K562 (cell line): ENCODE data around the gene STX18. TPM values are rescaled to one million over a fixed set of nuclear protein-coding genes. Genes with fewer than 3 reads are reported as not detected.

Experiments used
- ATAC-seq: fragments of 200-7000 bp; cut with Tn5 transposase; 3 replicates; pipeline ENCODE4 v1.9.1; 2020; ENCODE audit warnings: moderate library complexity
- BruUV-seq: library from RNA; stranded (reverse); fragments of 400-500 nt; replicated peaks from 2 replicates; lab custom pipeline; 2021; lab: Mats Ljungman, UMichigan
- CTCF ChIA-PET: fragments of 300-600 bp; formaldehyde crosslinking; extraction: SDS; loops from one replicate; lab custom pipeline; 2021; ENCODE audit warnings: low intra/inter-chr PET ratio; lab: Yijun Ruan, JAX
- POLR2A ChIA-PET: fragments of 300-600, 350-650 bp; sonication (Branson Sonifier 250); formaldehyde crosslinking; extraction: SDS; loops from one replicate; lab custom pipeline; 2021; ENCODE audit warnings: antibody characterized with exemption, inconsistent platforms; lab: Yijun Ruan, JAX
- DNase-seq, 4 experiments: peaks; one replicate each; pipeline versions ENCODE4 v3.0.0 to v3.0.0-alpha.2; 2011 to 2018; ENCODE audit warnings: low spot score in 3 of 4, mixed read lengths in 3 of 4; ENCODE audit errors: extremely low read depth in 1 of 4
- FAIRE-seq: peaks from 2 replicates; lab custom pipeline; 2011; peaks lifted over from hg19 to GRCh38; lab: Jason Lieb, UNC
- H2AFZ ChIP-seq: 2 replicates; pipeline ENCODE4 v1.6.0; 2011; ENCODE audit warnings: low read depth, low read length, control low read depth, inconsistent platforms
- H3K27ac ChIP-seq: fragments of 200-600 bp; 3 replicates; pipeline ENCODE4 v1.8.0; 2011; ENCODE audit warnings: low read depth, mild to moderate bottlenecking, control low read depth, inconsistent platforms, low read length, moderate library complexity, mixed read lengths; ENCODE audit errors: extremely low read depth
- H3K27me3 ChIP-seq, 2 experiments: fragments of 300-600 bp in 1 of 2; 2 replicates in 1 of 2; 3 replicates in 1 of 2; pipeline versions ENCODE4 v1.6.0 to v1.8.0; 2011; ENCODE audit warnings: inconsistent platforms in 2 of 2, low read length in 2 of 2, mild to moderate bottlenecking in 1 of 2, mixed read lengths in 1 of 2, moderate library complexity in 1 of 2; ENCODE audit not compliant: control insufficient read depth in 2 of 2, insufficient read depth in 2 of 2
- H3K36me3 ChIP-seq: fragments of 300-600 bp; 3 replicates; pipeline ENCODE4 v1.8.0; 2011; ENCODE audit warnings: mild to moderate bottlenecking, low read length, inconsistent platforms; ENCODE audit not compliant: control insufficient read depth, insufficient read depth
- H3K4me1 ChIP-seq, 2 experiments: fragments of 200-600 bp in 1 of 2; replicated peaks in 1 of 2; 2 replicates in 1 of 2; 3 replicates in 1 of 2; pipeline versions ENCODE4 v1.5.1 to v1.8.0; 2011; ENCODE audit warnings: inconsistent platforms in 2 of 2, low read length in 2 of 2, mild to moderate bottlenecking in 1 of 2, mixed read lengths in 1 of 2, moderate library complexity in 1 of 2; ENCODE audit not compliant: control insufficient read depth in 2 of 2, insufficient read depth in 2 of 2
- H3K4me2 ChIP-seq: 2 replicates; pipeline ENCODE4 v1.6.1; 2011; ENCODE audit warnings: low read length, control low read depth, inconsistent platforms, mixed read lengths; ENCODE audit not compliant: insufficient read depth
- H3K4me3 ChIP-seq: fragments of 200-600 bp; sonication (generic), shearing (Covaris generic); 2 replicates; pipeline ENCODE4 v1.5.1; 2016; ENCODE audit warnings: control low read depth, inconsistent platforms
- H3K79me2 ChIP-seq: fragments of 200-600 bp; 3 replicates; pipeline ENCODE4 v1.8.0; 2011; ENCODE audit warnings: low read length, inconsistent platforms; ENCODE audit not compliant: control insufficient read depth, insufficient read depth
- H3K9ac ChIP-seq, 2 experiments: 2 replicates each; pipeline versions ENCODE4 v1.6.0 to v1.6.1; 2011; ENCODE audit warnings: low read depth in 2 of 2, low read length in 2 of 2, control low read depth in 1 of 2, inconsistent platforms in 1 of 2, mild to moderate bottlenecking in 1 of 2, mixed read lengths in 1 of 2; ENCODE audit not compliant: insufficient read depth in 1 of 2
- H3K9me1 ChIP-seq: one replicate; pipeline ENCODE4 v1.6.0; 2011; ENCODE audit warnings: inconsistent platforms, mild to moderate bottlenecking, low read length, moderate library complexity; ENCODE audit not compliant: control insufficient read depth, insufficient read depth
- H3K9me3 ChIP-seq: replicated peaks from 2 replicates; pipeline ENCODE4 v1.5.1; 2011; ENCODE audit warnings: low read depth, low read length, inconsistent platforms; ENCODE audit not compliant: control insufficient read depth, insufficient read depth
- H4K20me1 ChIP-seq: replicated peaks from 2 replicates; pipeline ENCODE4 v1.6.1; 2011; ENCODE audit warnings: low read length, inconsistent platforms, mixed read lengths; ENCODE audit not compliant: control insufficient read depth, insufficient read depth
- ATF1 ChIP-seq, 2 experiments: fragments of 450-650 bp in 1 of 2; IDR thresholded peaks; 2 replicates each; pipeline ENCODE4 v1.6.1; 2016; ENCODE audit warnings: missing compliant biosample characterization in 1 of 2, missing genetic modification characterization in 1 of 2
- CEBPG ChIP-seq, 3 experiments: fragments of 200-800 bp in 1 of 3; sonication (Bioruptor generic) in 1 of 3; sonication (generic) in 1 of 3; formaldehyde crosslinking in 1 of 3; IDR thresholded peaks in 2 of 3; conservative IDR thresholded peaks in 1 of 3; 2 replicates each; pipeline versions ENCODE4 v1.6.1 to v1.8.0; 2016 to 2022; ENCODE audit warnings: missing compliant biosample characterization in 2 of 3, missing genetic modification characterization in 2 of 3, mild to moderate bottlenecking in 1 of 3, missing genetic modification reagents in 1 of 3
- FOXK2 ChIP-seq, 2 experiments: fragments of 450-650 bp; IDR thresholded peaks in 1 of 2; conservative IDR thresholded peaks in 1 of 2; 2 replicates each; pipeline ENCODE4 v1.6.1; 2016; ENCODE audit warnings: low read depth in 2 of 2, mild to moderate bottlenecking in 1 of 2
- GABPB2 ChIP-seq: fragments of 250-450 bp; sonication (Bioruptor Pico); conservative IDR thresholded peaks from 2 replicates; pipeline ENCODE4 v1.5.1; 2021; ENCODE audit warnings: mild to moderate bottlenecking
- HIVEP1 ChIP-seq: fragments of 250-450 bp; sonication (Bioruptor Pico); IDR thresholded peaks from 2 replicates; pipeline ENCODE4 v1.4.0; 2020; ENCODE audit warnings: mild to moderate bottlenecking
- MNT ChIP-seq, 2 experiments: fragments of 450-650 bp; conservative IDR thresholded peaks; 2 replicates each; pipeline ENCODE4 v1.6.1; 2017; ENCODE audit warnings: mild to moderate bottlenecking in 2 of 2, moderate library complexity in 2 of 2
- NR2C2 ChIP-seq, 2 experiments: fragments of 200-800 bp in 1 of 2; sonication (Bioruptor generic) in 1 of 2; sonication (generic) in 1 of 2; formaldehyde crosslinking in 1 of 2; IDR thresholded peaks; 2 replicates each; pipeline versions ENCODE4 v1.6.1 to v1.8.0; 2016 to 2022; ENCODE audit warnings: mild to moderate bottlenecking in 1 of 2, missing compliant biosample characterization in 1 of 2, missing genetic modification characterization in 1 of 2, missing genetic modification reagents in 1 of 2
- POLR2AphosphoS5 ChIP-seq: IDR thresholded peaks from 2 replicates; pipeline ENCODE4 v1.6.1; 2011; ENCODE audit warnings: mild to moderate bottlenecking, low read depth, low read length, moderate library complexity; ENCODE audit not compliant: control insufficient read depth, insufficient read depth
- RCOR1 ChIP-seq, 2 experiments: IDR thresholded peaks; 2 replicates each; pipeline ENCODE4 v1.6.1; 2012; ENCODE audit warnings: low read depth in 2 of 2, low read length in 2 of 2, borderline replicate concordance in 1 of 2, improper control_type of control experiment in 1 of 2
- SRSF9 ChIP-seq: fragments of 200-400 bp; formaldehyde crosslinking; IDR thresholded peaks from 2 replicates; pipeline ENCODE4 v1.6.1; 2017; ENCODE audit warnings: low read depth, low read length, borderline replicate concordance
- ZNF277 ChIP-seq: fragments of 250-450 bp; sonication (Bioruptor Pico); IDR thresholded peaks from 2 replicates; pipeline ENCODE4 v1.8.0; 2022; ENCODE audit warnings: inconsistent platforms, mild to moderate bottlenecking, moderate library complexity, borderline replicate concordance
- WGBS: fragments of 100-300 bp; shearing (Covaris generic); methylation state at CpG from one replicate; pipeline ENCODE4 v1.1.6; 2016; ENCODE audit warnings: low coverage, mixed read lengths; ENCODE audit not compliant: insufficient coverage; ENCODE audit errors: missing lambda C conversion rate; 5-methylcytosine and 5-hydroxymethylcytosine counted together
- in situ Hi-C: fragments of 300-500 bp; cut with MboI; formaldehyde crosslinking; loops from 4 replicates; pipeline ENCODE4 v1.15.0; 2018; ENCODE audit warnings: inconsistent platforms, mixed read lengths
- intact Hi-C: fragments of 100-400 bp; cut with micrococcal nuclease; formaldehyde crosslinking; loops from 2 replicates; pipeline ENCODE4 v1.14.2; 2022
- polyA plus RNA-seq, 8 experiments: library from polyadenylated mRNA; depleted of rRNA in 4 of 8; stranded (reverse) in 5 of 8; unstranded in 3 of 8; fragments of >200 nt; fragmentation: Nextera tagmentation in 2 of 8; fragmentation: Illumina TruSeq in 1 of 8; extraction: Ambion mirVana in 2 of 8; extraction: Trizol in 1 of 8; gene quantifications; 2 replicates each; pipeline versions ENCODE4 v1.2.1 to v1.2.3, GENCODE V29; 2011 to 2014; ENCODE audit warnings: inconsistent platforms in 1 of 8, missing spikeins in 1 of 8
- total RNA-seq, 7 experiments: library from RNA; depleted of rRNA in 6 of 7; stranded (reverse); fragments of >200 nt in 6 of 7; fragmentation: Illumina TruSeq in 2 of 7; extraction: Trizol in 2 of 7; gene quantifications; 2 replicates each; pipeline versions ENCODE4 v1.2.1 to v1.2.3, GENCODE V29; 2011 to 2021; ENCODE audit warnings: low replicate concordance in 1 of 7

Gene STX18
- total and polyA plus RNA-seq, 9 of the 15 experiments (the other 6 are each of a cell fraction or from before 2014, with no cell fraction given), result 6.2 to 41.7 (median 22.7) TPM

- FAIRE-seq, result peak; percentile 72
- intact Hi-C loops, result no loop called here
- Histone ChIP-seq H3K9me3 (no peaks in the 10 kb centered on the region; the same call in 1 of the 2 replicates), H3K27ac (peak overlapping the region; percentile 12; the same call in 1 of the 3 replicates), H3K27me3 (no peaks in the 10 kb centered on the region), H2AFZ (0 out of 2 replicates have a peak overlapping the region, but pooled peaks have one; percentile 14), H3K36me3 (no peaks in the 10 kb centered on the region), H3K9me1 (no peaks in the 10 kb centered on the region), H3K4me1 (peaks cover 5 to 7% of the 10 kb centered on the region in 2 experiments; a peak in 3 of 5 replicates), H3K9ac (no peak overlapping the region), H4K20me1 (peaks cover 7% of the 10 kb centered on the region; the same call in 1 of the 2 replicates), H3K4me2 (peak overlapping the region; percentile 65), H3K4me3 (peak overlapping the region; percentile 19), H3K79me2 (peaks cover 8% of the 10 kb centered on the region; the same call in 1 of the 3 replicates)
- CTCF ChIA-PET, result no interaction called here
- peak in 2 of 4 experiments; percentile 32 to 42 for DNase-seq
- no TSS peak for BruUV-seq
- POLR2A ChIA-PET, result interaction anchor here (0.8 to 1.6 kb wide), 4 partner anchors 10 to 53 kb away, joined by 3 to 13 read pairs (median 4); no protein-coding TSS in a partner anchor
- peak; percentile 76 for ATAC-seq
- TF ChIP-seq HIVEP1 (CRISPR knock-in tag) (no peak), NR2C2 (CRISPR knock-in tag; IDR thresholded peaks at IDR 0.05) (no peak), NR2C2 (tag; IDR thresholded peaks at IDR 0.05) (peak; percentile 44; the same call in 1 of the 2 replicates), RCOR1 (IDR thresholded peaks at IDR 0.05; ENCODE audit: borderline replicate concordance in 1 of 2, low read depth in 2 of 2, low read length in 2 of 2) (no peak), CEBPG (CRISPR knock-in tag; IDR thresholded peaks at IDR 0.05) (no peak), CEBPG (tag; conservative IDR thresholded peaks at IDR 0.05 in 1 of 2, IDR thresholded peaks at IDR 0.05 in 1 of 2) (no peak), MNT (conservative IDR thresholded peaks at IDR 0.05) (0 out of 4 replicates have a peak, but pooled peaks of 1 of the 2 experiments have one; percentile 11), FOXK2 (conservative IDR thresholded peaks at IDR 0.05 in 1 of 2, IDR thresholded peaks at IDR 0.05 in 1 of 2; ENCODE audit: low read depth in 2 of 2) (peak in 1 of 2 experiments; percentile 38; a peak in 1 of 4 replicates), ATF1 (CRISPR knock-in tag; IDR thresholded peaks at IDR 0.05) (no peak), ATF1 (tag; IDR thresholded peaks at IDR 0.05) (peak; percentile 31; the same call in 1 of the 2 replicates), POLR2AphosphoS5 (no peak), GABPB2 (no peak), SRSF9 (no peak), ZNF277 (CRISPR knock-in tag) (no peak)
- TF ChIP-seq, all 486 proteins: peak for 4
- WGBS, result 2% methylated on average over 10 of the region's 10 CpGs
- in situ Hi-C loops, result no loop called here
Observed at GRCh38 chr4:4502694-4503311, 39.0 kb downstream of the STX18 start.
